ENCODE measurements around the gene HK1. TPM values are rescaled to one million over a fixed set of nuclear protein-coding genes. Genes with fewer than 3 reads are reported as not detected.

HK1 gene
- total and polyA plus RNA-seq, 2 donors (not counting 1 experiment from before 2014, with no cell fraction given), result 60.6 to 172 TPM

GRCh38 chr10:69362471-69362954, 84.2 kb downstream of the HK1 start:
- Histone ChIP-seq H3K36me3 (ENCODE audit: control insufficient read depth, insufficient read depth, low read length) (peaks cover 4% of the 10 kb centered on the region), H3K27me3 (ENCODE audit: control insufficient read depth, insufficient read depth, low read length) (no peaks in the 10 kb centered on the region), H3K4me2 (ENCODE audit: extremely low read depth, insufficient read depth, low read length) (peak overlapping the region; percentile 32), H4K20me1 (ENCODE audit: control insufficient read depth, extremely low read depth, insufficient read depth, low read length) (no peaks in the 10 kb centered on the region), H3K27ac (ENCODE audit: insufficient read depth, low read length) (peak overlapping the region; percentile 60), H3K9ac (ENCODE audit: insufficient read depth, low read length) (no peak overlapping the region), H3K9me3 (ENCODE audit: control insufficient read depth, insufficient read depth, low read depth, low read length) (no peaks in the 10 kb centered on the region), H3K4me3 (replicated peaks in 1 of 4; ENCODE audit: control extremely low read depth in 1 of 4, insufficient read depth in 1 of 4, low read depth in 3 of 4, low read length in 4 of 4) (no peak overlapping the region), H2AFZ (ENCODE audit: low read length) (no peak overlapping the region), H3K79me2 (ENCODE audit: control insufficient read depth, insufficient read depth, low read length) (peaks cover 9% of the 10 kb centered on the region), H3K4me1 (ENCODE audit: control insufficient read depth, extremely low read depth, insufficient read depth, low read length) (peaks cover 26% of the 10 kb centered on the region)
- TF ChIP-seq EZH2 (IDR thresholded peaks at IDR 0.05; ENCODE audit: low read length, missing control alignments) (no peak), CTCF (conservative IDR thresholded peaks at IDR 0.05 in 1 of 2, IDR thresholded peaks at IDR 0.05 in 1 of 2; ENCODE audit: low read depth in 1 of 2, low read length in 2 of 2) (no peak)
- peak; percentile 82 to 84 for DNase-seq (ENCODE audit: low read depth in 2 of 2)

GRCh38 chr10:69363666-69364065, 85.4 kb downstream of the HK1 start:
- peaks cover 9% of the 10 kb centered on the region for H3K79me2 ChIP-seq (ENCODE audit: control insufficient read depth, insufficient read depth, low read length)
- peaks cover 7% of the 10 kb centered on the region for H3K36me3 ChIP-seq (ENCODE audit: control insufficient read depth, insufficient read depth, low read length)
- H3K27ac ChIP-seq (ENCODE audit: insufficient read depth, low read length), result no peak overlapping the region
- no peaks in the 10 kb centered on the region for H3K27me3 ChIP-seq (ENCODE audit: control insufficient read depth, insufficient read depth, low read length)
- no peak for TF ChIP-seq EZH2 (IDR thresholded peaks at IDR 0.05; ENCODE audit: low read length, missing control alignments)
- no peak for TF ChIP-seq CTCF (conservative IDR thresholded peaks at IDR 0.05 in 1 of 2, IDR thresholded peaks at IDR 0.05 in 1 of 2; ENCODE audit: low read depth in 1 of 2, low read length in 2 of 2)
- peaks cover 26% of the 10 kb centered on the region for H3K4me1 ChIP-seq (ENCODE audit: control insufficient read depth, extremely low read depth, insufficient read depth, low read length)
- H3K9ac ChIP-seq (ENCODE audit: insufficient read depth, low read length), result no peak overlapping the region
- H3K4me3 ChIP-seq (replicated peaks in 1 of 4; ENCODE audit: control extremely low read depth in 1 of 4, insufficient read depth in 1 of 4, low read depth in 3 of 4, low read length in 4 of 4), result no peak overlapping the region
- no peak overlapping the region for H2AFZ ChIP-seq (ENCODE audit: low read length)
- no peak for DNase-seq (ENCODE audit: low read depth in 2 of 2)
- no peaks in the 10 kb centered on the region for H3K9me3 ChIP-seq (ENCODE audit: control insufficient read depth, insufficient read depth, low read depth, low read length)
- no peak overlapping the region for H3K4me2 ChIP-seq (ENCODE audit: extremely low read depth, insufficient read depth, low read length)
- no peaks in the 10 kb centered on the region for H4K20me1 ChIP-seq (ENCODE audit: control insufficient read depth, extremely low read depth, insufficient read depth, low read length)

GRCh38 chr10:69364232-69364940, 86.1 kb downstream of the HK1 start:
- Histone ChIP-seq H2AFZ (ENCODE audit: low read length) (no peak overlapping the region), H3K9me3 (ENCODE audit: control insufficient read depth, insufficient read depth, low read depth, low read length) (no peaks in the 10 kb centered on the region), H4K20me1 (ENCODE audit: control insufficient read depth, extremely low read depth, insufficient read depth, low read length) (no peaks in the 10 kb centered on the region), H3K27me3 (ENCODE audit: control insufficient read depth, insufficient read depth, low read length) (no peaks in the 10 kb centered on the region), H3K27ac (ENCODE audit: insufficient read depth, low read length) (no peak overlapping the region), H3K36me3 (ENCODE audit: control insufficient read depth, insufficient read depth, low read length) (peaks cover 11% of the 10 kb centered on the region), H3K4me1 (ENCODE audit: control insufficient read depth, extremely low read depth, insufficient read depth, low read length) (peaks cover 26% of the 10 kb centered on the region), H3K4me2 (ENCODE audit: extremely low read depth, insufficient read depth, low read length) (no peak overlapping the region), H3K79me2 (ENCODE audit: control insufficient read depth, insufficient read depth, low read length) (peaks cover 9% of the 10 kb centered on the region), H3K9ac (ENCODE audit: insufficient read depth, low read length) (no peak overlapping the region), H3K4me3 (replicated peaks in 1 of 4; ENCODE audit: control extremely low read depth in 1 of 4, insufficient read depth in 1 of 4, low read depth in 3 of 4, low read length in 4 of 4) (no peak overlapping the region)
- no peak for DNase-seq (ENCODE audit: low read depth in 2 of 2)
- TF ChIP-seq EZH2 (IDR thresholded peaks at IDR 0.05; ENCODE audit: low read length, missing control alignments), result no peak
- TF ChIP-seq CTCF (conservative IDR thresholded peaks at IDR 0.05 in 1 of 2, IDR thresholded peaks at IDR 0.05 in 1 of 2; ENCODE audit: low read depth in 1 of 2, low read length in 2 of 2), result no peak
